ENCODE results near the gene HERC2.

The HERC2 gene

GRCh38 chr15:28107904-28108275, 214.1 kb downstream of the HERC2 start:
- no peak overlapping the region for H3K27ac ChIP-seq
- no peak for TF ChIP-seq CTCF (conservative IDR thresholded peaks at IDR 0.05; ENCODE audit: low read depth)
- POLR2A ChIA-PET (ENCODE audit: low non-redundant PET): no interaction called here
- no peak for DNase-seq (ENCODE audit: low spot score)
- CTCF ChIA-PET: no interaction called here

DNA sequence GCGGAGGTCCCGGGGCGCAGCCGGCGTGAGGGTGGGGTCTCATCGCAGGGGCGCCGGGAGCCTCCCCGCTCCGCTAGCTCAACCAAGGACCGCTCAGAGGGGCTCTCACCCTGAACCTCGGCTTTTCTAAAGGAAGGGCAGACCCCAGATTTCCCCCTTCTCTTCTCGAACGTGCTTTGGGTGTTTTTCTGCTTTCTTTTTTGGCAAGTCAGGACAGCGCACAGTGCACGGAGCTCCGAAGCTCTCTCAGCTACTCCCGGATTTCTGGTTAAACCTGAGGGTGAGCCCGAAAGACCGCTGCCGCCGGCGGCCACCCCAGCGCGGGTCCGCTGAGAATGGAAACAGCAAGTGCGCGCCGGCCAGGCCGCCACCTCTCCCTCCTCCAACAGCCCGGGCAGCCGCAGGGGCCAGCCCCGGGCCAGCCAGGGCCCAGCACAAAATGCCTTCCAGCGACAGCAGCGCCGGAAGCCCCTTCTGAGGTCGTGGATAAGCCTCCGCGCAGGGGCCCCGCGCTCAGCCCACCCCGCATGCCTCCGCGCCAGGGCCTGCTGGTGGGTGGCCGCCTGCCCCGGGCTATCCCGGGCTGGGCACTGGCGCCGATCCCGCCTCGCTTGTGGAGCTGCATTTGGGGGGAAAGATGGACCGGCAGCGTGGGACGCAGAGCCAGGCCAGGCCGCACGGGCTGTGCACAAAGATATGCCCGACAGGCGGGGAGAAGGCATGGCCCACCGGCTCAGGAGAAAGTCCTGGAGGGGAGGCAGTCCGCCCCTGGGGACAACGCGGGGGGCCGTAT, 214.7 kb downstream of the HERC2 start:
- ChIA-PET POLR2A (ENCODE audit: low non-redundant PET) (no interaction called here), CTCF (no interaction called here)
- no peak for TF ChIP-seq CTCF (conservative IDR thresholded peaks at IDR 0.05; ENCODE audit: low read depth)

GRCh38 chr15:28106294-28107110, 215.5 kb downstream of the HERC2 start:
- CTCF ChIA-PET: no interaction called here
- H3K27ac ChIP-seq: no peak overlapping the region
- no peak for TF ChIP-seq CTCF (conservative IDR thresholded peaks at IDR 0.05; ENCODE audit: low read depth)
- POLR2A ChIA-PET (ENCODE audit: low non-redundant PET): no interaction called here
- no peak for DNase-seq (ENCODE audit: low spot score)

More for the DNA sequence above, 214.7 kb downstream of the HERC2 start:
- no peak for DNase-seq (ENCODE audit: low spot score)
- no peak overlapping the region for H3K27ac ChIP-seq

DNA sequence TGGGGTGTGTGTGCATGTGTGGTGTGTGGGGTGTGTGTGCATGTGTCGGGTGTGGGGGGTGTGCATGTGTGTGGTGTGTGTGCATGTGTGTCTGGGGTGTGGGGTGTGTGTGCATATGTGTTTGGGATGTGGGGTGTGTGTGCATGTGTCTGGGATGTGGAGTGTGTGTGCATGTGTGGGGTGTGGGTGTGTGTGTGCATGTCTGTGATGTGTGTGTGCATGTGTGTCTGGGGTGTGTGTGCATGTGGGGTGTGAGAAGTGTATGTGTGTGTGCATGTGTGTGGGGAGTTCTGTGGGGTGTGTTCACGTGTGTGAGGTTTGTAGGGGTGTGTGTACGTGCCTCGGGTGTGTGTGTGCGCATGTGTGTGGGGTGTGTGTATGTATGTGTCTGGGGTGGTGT, 216.2 kb downstream of the HERC2 start:
- no peak for TF ChIP-seq CTCF (conservative IDR thresholded peaks at IDR 0.05; ENCODE audit: low read depth)
- POLR2A ChIA-PET (ENCODE audit: low non-redundant PET): no interaction called here
- H3K27ac ChIP-seq: no peak overlapping the region
- CTCF ChIA-PET: no interaction called here
- DNase-seq (ENCODE audit: low spot score): no peak

DNA sequence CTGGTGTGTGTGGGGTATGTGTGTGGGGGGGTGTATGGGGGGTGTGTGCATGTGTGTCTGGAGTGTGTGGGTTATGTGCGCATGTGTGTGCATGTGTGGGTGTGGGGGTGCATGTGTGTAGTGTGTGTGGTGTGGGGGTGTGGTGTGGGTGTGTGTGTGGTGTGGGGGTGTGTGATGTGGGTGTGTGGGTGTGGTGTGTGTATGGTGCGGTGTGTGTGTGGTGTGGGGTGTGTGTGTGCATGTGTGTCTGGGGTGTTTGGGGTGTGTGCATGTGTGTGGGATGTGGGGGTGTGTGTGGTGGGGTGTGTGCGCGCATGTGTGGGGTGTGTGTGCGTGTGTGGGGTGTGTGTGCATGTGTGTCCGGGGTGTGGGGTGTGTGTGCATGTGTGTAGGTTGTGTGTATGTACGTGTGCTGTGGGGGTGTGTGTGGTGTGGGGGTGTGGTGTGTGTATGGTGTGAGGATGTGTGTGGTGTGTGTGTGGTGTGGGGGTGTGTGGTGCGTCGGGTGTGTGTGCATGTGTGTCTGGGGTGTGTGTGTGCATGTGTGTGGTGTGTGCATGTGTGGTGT, 216.7 kb downstream of the HERC2 start:
- TF ChIP-seq CTCF (conservative IDR thresholded peaks at IDR 0.05; ENCODE audit: low read depth): no peak
- ChIA-PET CTCF (no interaction called here), POLR2A (ENCODE audit: low non-redundant PET) (no interaction called here)
- no peak for DNase-seq (ENCODE audit: low spot score)
- H3K27ac ChIP-seq: no peak overlapping the region

DNA sequence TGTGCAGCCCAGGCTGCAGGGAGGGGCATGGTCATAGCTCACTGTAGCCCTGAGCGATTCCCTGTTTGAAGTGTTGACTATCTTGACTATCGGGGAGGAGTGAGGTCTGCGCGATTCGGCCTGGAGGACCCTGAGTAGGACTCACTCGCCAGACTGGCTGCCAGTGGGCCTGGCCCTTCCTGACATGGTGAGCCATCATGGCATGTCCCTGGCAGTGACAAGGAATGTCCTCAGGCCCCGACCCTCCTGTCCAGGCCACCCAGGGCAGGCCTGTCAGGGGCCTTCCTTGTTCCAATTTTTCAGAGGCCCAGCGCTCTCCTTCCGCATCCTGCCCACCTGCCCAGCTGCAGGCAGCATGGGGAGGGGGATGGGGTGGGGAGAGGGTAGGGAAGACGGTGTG, 217.7 kb downstream of the HERC2 start:
- TF ChIP-seq CTCF (conservative IDR thresholded peaks at IDR 0.05; ENCODE audit: low read depth): no peak
- POLR2A ChIA-PET (ENCODE audit: low non-redundant PET): no interaction called here
- CTCF ChIA-PET: no interaction called here
- H3K27ac ChIP-seq: no peak overlapping the region
- no peak for DNase-seq (ENCODE audit: low spot score)

Measured in RWPE1 (cell line).